Measurements from ENCODE around the gene ZNF681.
"Not testable (repeated sequence)": the region's sequence is repeated elsewhere in the genome, so short reads cannot be mapped to it uniquely, and the experiment has no call there.

GRCh38 chr19:23724161-23724560 lies 34.5 kb downstream of the ZNF681 start:
- not testable (repeated sequence) for TF ChIP-seq GABPA (IDR thresholded peaks at IDR 0.05; ENCODE audit: low read depth); CTCF (IDR thresholded peaks at IDR 0.05 in 2 of 3, conservative IDR thresholded peaks at IDR 0.05 in 1 of 3; ENCODE audit: control insufficient read depth in 2 of 3, extremely low read depth in 1 of 3, insufficient read depth in 1 of 3, low read depth in 3 of 3, low read length in 3 of 3); E2F4 (IDR thresholded peaks at IDR 0.05; ENCODE audit: low read depth, low read length); SMC3 (IDR thresholded peaks at IDR 0.05; ENCODE audit: borderline replicate concordance, low read length); POLR2A (IDR thresholded peaks at IDR 0.05; ENCODE audit: low read depth, low read length); RAD51 (IDR thresholded peaks at IDR 0.05); SREBF2 (IDR thresholded peaks at IDR 0.05; ENCODE audit: low read length); MXI1 (IDR thresholded peaks at IDR 0.05; ENCODE audit: low read depth, low read length); CUX1 (IDR thresholded peaks at IDR 0.05; ENCODE audit: insufficient replicate concordance, low read depth, low read length); CBX3 (IDR thresholded peaks at IDR 0.05; ENCODE audit: borderline replicate concordance, low read depth); ETV6 (conservative IDR thresholded peaks at IDR 0.05 in 1 of 2, IDR thresholded peaks at IDR 0.05 in 1 of 2; ENCODE audit: borderline replicate concordance in 1 of 2, low read depth in 1 of 2); RAD21 (IDR thresholded peaks at IDR 0.05; ENCODE audit: insufficient read depth, low read depth, low read length); EGR1 (IDR thresholded peaks at IDR 0.05; ENCODE audit: borderline replicate concordance in 1 of 2, low read depth in 2 of 2, low read length in 2 of 2); FOXK2 (IDR thresholded peaks at IDR 0.05)
